ENCODE results near the gene LMLN.
A peak's percentile ranks its signal among the peaks of the same experiment; 100 is the strongest.
"Not testable (repeated sequence)": the region's sequence is repeated elsewhere in the genome, so short reads cannot be mapped to it uniquely, and the experiment has no call there.

LMLN gene, protein sequence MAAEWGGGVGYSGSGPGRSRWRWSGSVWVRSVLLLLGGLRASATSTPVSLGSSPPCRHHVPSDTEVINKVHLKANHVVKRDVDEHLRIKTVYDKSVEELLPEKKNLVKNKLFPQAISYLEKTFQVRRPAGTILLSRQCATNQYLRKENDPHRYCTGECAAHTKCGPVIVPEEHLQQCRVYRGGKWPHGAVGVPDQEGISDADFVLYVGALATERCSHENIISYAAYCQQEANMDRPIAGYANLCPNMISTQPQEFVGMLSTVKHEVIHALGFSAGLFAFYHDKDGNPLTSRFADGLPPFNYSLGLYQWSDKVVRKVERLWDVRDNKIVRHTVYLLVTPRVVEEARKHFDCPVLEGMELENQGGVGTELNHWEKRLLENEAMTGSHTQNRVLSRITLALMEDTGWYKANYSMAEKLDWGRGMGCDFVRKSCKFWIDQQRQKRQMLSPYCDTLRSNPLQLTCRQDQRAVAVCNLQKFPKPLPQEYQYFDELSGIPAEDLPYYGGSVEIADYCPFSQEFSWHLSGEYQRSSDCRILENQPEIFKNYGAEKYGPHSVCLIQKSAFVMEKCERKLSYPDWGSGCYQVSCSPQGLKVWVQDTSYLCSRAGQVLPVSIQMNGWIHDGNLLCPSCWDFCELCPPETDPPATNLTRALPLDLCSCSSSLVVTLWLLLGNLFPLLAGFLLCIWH

DNA sequence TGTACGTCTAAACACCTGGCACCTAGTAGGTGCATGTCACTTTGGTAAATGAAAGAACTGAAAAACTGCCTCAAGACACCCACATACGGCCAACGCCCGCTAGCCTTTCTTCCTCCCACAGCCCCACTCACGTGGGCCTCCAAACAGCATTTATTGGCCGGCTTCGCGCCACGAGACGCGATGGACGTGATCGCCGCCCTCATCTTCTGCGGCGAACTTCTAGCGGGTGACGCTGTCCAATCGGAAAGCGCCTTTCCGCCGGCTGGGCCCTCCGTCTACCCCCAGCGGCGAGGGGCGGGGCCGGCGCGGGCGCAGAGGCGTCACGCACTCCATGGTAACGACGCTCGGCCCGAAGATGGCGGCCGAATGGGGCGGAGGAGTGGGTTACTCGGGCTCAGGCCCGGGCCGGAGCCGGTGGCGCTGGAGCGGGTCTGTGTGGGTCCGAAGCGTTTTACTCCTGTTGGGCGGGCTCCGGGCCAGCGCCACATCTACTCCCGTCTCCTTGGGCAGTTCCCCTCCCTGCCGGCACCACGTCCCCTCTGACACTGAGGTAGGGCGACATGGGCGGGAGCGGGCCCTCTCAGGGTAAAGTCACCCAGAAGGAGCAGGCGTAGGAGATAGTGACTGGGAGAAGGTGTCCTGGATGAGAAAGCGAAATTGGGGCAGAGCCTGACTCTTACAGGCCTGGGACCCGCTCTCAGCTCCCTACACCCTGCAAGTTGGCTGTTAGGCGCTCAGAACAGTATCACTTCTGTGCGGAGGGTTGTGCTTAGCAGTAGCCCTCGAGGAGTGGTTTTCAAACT is at the start of gene LMLN:
TSS of gene LMLN (plus strand) at position 327 of the 803 bp plus-strand sequence. CDS start at position 356, 29 bp downstream.
- DNase-seq: peak; percentile 89 to 94

DNA sequence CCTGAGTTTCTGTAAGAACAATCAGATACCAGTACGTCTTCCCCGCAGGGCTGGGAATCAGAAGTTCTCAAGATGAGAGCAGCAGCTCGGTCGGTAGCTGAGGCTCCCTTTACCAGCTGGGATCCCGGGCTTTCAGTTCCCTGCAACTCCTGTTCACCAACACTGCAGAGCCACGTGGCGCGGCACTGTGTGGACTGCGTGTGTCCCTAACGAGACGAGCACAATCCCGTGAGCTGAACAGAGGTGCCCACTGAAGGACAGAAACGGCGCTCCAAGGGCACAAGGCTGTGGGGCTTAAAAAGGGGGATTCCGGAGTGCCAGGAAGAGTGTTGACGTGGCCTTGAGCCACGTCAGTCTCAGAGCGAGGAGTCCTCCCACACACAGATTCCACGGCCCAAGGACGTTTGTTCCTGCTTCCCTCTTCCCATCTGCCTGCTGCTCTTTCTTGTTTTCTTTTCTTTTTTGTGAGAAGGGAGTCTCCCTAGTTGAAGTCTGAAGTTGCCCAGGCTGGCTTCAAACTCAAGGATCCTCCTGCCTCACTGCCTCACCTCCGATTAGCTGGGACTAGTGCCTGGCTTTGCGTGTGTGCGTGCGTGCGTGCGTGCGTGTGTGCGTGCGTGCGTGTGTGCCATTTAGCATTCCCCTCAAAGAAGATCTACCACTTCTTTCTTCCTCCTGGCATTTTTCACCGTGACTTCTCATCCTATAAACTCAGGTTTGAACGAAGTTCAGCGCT is 47.1 kb upstream of the LMLN start:
- no peak for DNase-seq

DNA sequence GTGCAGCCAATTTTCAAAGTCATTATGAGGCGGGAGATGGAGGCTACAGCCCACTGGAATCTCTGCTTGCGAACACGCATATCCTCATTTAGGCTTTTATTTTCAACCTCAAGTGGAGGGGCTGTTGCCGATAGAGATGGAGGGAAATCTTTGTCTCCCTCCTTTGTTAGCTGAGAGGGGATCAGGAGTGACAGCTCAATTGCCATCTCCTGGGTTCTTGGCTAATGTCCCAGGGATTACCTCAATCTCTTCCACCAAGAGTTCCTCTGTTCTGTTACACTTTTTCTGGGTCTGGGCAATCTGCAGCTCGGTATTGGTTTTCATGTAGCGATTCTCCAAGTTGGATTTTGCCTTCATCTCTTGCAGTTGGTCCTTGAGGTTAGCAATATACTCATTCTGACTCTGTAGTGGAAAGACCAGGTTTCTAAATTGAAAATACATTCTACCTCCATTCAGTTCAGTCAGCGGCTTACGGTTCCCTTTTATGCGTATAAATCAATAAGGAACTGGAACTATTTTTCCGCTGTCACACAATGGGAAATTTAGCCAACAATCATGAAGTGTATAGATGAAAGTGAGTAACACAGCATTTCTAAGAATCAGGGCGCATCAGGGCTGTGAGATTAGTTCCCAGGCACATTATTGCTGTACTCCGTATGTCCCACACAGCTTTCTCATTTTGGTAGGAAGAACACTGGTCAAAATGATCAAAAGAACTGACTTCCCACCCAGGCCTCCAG is 46.2 kb upstream of the LMLN start:
- no peak for DNase-seq

DNA sequence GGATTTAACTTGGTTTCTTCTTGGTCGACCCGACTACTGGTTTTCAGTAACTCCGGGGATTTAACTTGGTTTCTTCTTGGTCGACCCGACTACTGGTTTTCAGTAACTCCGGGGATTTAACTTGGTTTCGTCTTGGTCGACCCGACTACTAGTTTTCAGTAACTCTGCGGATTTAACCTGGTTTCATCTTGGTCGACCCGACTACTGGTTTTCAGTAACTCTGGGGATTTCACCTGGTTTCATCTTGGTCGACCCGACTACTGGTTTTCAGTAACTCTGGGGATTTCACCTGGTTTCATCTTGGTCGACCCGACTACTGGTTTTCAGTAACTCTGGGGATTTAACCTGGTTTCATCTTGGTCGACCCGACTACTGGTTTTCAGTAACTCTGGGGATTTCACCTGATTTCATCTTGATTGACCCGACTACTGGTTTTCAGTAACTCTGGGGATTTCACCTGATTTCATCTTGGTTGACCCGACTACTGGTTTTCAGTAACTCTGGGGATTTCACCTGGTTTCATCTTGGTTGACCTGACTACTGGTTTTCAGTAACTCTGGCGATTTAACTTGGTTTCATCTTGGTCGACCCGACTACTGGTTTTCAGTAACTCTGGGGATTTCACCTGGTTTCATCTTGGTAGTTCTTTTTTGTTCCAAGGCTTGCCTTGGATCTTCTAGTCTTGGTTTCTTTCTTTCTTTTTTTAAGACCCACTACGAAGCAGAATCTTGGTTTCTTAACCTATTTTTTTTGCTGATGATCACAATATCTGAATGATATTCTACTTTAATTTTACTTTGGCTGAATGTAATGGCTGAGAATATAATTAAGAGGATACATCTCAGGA is 38.4 kb upstream of the LMLN start:
- DNase-seq: not testable (repeated sequence)

DNA sequence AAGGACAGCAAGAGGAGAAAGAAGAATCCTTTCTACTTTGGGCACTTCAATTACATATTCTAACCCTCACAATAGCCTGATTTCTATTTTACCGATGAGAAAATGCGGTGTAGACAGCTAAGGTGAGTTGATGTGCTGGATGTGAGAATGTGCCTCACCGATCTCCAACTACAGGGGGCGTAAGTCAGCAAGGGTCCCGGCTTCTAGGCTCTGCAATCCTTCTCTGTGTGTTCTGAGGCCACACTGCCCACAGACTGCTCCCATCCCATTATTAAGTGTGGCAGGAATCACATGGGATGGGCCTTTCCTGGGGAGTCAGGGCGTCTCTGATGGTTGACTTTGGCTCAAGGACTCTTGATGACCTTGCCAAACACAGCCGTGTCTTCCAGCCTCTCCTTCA is 33.6 kb upstream of the LMLN start:
- DNase-seq: no peak

DNA sequence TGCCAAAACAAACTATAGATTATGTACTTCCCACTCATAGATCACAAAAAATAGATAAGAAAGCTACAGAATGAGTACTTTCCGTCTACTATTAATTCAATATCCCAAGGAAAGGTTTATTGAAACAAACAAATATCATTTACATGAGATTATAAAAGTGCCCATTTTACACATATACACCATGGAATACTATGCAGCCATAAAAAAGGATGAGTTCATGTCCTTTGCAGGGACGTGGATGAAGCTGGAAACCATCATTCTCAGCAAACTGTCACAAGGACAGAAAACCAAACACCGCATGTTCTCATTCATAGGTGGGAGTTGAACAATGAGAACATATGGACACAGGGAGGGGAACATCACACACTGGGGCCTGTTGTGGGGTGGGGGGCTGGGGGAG is 32.4 kb upstream of the LMLN start:
- not testable (repeated sequence) for DNase-seq

DNA sequence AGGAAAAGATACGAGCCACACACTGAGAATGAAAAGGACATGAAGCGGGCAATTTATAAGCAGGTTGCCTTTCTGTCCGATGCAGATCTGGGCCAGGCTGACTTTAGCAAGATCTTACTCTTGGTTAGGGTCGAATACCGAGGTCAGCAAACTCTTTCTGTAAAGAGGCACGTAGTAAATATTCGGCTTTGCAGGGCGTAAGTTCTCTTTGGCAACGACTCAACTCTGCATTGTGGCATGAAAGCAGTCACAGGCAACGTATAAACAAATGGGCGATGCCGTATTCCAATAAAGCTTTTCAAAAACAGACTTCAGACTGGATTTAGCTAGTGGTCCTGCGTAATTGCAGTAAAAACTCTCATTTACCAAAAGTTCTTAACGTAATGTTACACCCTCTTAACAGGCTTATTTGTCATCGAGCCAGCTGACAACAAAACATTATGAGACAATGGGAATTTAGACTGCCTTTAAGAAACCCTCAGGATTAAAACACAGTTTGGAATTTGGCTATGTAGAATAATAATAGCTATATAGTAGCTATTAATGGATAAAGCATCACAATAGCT is 23.1 kb upstream of the LMLN start:
- no peak for DNase-seq

DNA sequence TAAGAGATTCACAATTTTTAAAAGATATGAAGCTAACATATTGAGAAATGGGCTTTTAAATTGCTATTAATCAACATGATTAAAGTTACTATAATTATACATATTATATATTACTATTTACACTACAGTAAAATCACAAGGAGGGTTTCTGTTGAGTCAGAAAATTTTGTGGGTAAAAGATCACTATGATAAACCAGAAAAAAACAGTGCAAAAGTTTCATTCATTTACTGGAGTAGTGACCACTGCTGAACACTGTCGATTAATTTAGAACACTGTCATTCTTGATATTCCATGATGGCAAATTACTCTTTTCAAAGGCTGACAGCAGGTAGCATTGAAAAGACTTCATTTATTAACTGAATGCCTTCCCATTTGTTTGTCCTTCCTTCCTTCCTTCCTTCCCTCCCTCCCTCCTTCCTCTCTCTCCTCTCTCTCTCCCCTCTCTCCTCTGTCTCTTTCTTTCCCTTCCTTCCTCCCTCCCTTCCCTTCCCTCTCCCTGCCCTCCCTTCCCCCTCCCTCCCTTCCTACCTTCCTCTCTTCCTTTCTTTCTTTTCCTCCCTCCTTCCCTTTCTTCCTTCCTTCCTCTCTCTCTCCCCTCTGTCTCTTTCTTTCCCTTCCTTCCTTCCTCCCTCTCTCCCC is 19.2 kb upstream of the LMLN start:
- no peak for DNase-seq

DNA sequence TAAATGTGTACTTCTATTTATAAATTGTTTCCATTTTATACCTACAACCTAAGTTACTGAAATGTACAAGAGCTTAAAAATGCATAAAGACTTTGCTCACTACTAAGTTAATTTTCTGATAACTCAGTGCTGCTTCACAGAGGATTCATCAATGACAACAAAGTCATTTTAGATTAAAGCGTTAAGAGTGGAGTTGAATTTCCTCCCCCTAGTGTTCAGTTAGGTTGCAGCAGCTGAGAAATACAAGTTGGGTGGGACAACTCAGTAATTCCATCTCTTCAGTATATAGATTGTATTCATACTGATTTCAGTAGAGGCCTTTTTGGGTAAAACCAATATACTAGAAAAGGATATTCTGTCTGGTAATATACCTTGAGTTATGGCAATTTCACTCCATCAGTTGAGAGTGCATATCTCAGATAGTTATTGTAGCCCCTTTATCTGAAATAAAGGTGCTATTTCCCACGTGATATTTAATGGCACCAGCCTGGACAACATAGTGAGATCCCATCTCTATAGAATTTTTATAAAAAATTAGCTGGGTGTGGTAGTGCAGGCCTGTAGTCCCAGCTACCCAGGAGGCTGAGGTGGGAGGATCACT is 17.0 kb upstream of the LMLN start:
- no peak for DNase-seq

DNA sequence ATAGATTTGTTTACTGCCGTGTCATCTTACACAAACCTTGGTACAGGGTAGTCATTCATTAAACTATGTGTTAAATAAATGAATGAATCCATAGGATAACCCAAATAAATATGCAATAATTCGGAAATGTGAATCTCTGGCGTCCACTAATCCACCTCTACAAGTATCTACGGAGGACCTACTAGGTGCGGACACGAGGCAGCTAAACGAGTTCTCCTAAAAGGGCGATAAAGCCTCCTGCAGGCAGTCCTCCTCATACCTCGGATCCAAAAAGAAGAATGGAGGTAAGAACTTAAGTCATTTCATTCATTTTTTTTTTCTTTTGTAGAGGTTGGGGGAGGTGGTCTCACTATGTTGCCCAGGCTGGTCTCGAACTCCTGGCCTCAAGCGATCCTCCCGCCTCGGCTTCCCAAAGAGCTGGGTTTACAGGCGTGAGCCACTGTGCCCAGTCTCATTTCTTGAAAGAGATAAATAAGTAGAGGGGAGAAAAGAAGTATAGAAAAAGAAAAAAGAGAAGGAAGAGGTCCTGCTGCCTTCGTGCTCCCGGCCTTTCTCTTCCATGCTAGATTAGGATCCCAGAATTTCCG is 10.7 kb upstream of the LMLN start:
- DNase-seq: no peak

DNA sequence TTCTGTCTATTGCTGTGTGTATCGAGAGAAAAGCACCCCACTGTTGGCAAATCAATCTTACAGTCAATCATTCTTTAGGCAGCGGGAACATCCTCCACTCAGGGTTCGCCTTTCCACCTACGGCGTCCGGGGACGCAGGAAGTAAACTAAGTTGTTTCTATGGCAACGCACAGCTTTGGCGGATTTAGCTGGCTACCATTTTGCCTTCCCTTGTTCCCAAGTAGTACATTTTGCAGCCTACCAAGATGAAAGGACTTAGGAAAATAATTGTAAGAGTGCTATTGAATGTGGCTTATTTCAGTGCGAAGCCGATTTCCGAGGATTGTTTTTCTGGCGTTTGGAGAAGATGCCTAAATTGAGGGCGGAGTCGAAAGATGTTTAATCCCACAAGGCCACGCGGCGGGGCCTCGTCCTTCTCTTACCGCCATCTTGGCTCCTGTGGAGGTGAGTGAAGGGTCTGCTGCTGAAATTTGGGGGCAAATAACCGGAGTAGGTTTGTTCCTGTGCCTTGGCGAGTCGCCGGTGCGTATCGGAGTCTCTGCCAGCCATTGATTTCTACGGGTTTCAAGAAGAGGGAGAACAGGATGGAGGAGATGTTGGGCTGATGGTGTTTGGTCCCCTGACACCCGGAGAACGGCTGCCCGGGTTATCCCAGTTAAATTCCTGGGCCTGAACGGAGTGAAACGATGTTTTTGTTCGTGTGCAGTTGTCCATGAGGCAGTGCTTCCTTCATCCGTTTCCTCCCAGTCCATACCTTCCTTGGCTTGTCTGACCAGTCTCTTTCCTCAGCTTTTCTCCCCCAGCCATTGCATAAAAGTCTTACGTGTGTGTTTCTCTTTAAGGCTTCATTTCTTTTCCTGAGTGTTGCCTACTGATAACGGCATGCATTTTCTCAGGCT is 10.0 kb upstream of the LMLN start, which contains the start of gene RPL35A:
TSS of gene RPL35A (plus strand) at position 413 of the 899 bp plus-strand sequence. CDS start 778 bp downstream, outside the sequence.
- peak; percentile 80 to 82 for DNase-seq

DNA sequence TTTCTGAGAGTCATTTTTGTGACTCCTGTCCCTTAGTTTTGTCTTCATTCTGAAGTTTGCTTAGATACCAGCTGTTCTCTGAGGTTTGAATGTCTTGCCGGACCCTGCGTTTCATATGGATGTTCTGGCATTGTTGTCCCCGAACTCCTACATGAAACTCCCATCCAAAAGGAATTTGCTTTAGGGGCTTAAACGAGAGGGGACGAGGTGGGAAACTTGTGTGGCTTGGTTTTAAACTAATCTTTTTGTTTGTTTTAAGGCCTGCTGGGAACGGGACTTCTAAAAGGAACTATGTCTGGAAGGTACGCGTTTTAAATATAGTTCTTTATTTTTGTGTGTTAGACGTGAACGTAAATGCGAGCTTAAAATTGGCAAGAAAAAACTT is 9.3 kb upstream of the LMLN start:
- DNase-seq: no peak

DNA sequence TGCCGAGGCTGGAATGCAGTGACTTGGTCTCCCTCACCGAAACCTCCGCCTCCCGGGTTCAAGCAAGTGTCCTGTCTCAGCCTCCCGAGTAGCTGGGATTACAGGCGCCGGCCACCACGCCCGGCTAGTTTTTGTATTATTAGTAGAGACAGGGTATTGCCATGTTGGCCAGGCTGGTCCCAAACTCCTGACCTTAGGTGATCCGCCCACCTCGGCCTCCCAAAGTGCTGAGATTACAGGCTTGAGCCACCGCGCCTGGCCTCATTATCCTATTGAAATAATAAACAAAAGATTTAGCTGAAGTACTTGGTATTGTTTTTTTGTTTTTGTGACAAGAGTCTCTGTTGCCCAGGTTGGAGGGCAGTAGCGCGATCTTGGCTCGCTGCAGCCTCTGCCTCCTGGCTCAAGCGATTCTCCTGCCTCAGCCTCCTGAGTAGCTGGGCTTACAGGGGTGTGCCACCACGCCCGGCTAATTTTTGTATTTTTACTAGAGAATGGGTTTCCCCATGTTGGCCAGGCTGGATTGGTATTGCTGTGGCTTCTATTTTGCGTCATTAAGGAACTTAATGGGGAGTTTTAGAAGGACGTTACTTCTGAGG is 8.5 kb upstream of the LMLN start:
- DNase-seq: no peak

DNA sequence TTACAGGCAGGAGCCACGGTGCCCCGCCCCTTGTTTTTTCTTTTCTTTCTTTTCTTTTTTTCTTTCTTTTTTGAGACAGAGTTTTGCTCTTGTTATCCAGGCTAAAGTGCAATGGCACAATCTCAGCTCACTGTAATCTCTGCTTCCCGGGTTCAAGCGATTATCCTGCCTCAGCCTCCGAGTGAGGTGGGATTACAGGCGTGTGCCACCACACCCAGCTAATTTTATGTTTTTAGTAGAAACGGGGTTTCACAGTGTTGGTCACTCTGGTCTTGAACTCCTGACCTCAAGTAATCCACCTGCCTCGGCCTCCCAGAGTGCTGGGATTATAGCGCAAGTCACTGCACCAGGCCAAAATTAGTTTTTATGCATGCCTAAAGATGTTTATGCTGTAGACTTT is 7.6 kb upstream of the LMLN start:
- DNase-seq: no peak

DNA sequence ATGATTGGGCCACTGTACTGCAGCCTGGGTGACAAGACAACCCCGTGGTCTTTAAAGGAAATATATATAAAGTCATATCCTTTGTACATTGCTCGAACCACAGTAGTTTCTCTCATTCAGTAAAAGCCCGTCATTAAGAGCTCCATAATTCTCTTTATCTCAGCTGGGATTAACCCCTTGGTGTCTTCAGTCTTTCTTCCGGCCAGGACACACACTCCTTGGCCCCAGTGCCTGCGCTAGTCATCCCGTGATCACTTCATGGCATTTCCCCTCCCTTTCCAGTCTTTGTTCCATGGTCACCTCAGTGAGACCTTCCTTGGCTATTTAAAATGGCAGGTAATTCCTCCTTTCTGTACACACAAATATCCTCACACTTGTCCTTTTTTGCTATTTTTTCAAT is 6.7 kb upstream of the LMLN start:
- DNase-seq: no peak

DNA sequence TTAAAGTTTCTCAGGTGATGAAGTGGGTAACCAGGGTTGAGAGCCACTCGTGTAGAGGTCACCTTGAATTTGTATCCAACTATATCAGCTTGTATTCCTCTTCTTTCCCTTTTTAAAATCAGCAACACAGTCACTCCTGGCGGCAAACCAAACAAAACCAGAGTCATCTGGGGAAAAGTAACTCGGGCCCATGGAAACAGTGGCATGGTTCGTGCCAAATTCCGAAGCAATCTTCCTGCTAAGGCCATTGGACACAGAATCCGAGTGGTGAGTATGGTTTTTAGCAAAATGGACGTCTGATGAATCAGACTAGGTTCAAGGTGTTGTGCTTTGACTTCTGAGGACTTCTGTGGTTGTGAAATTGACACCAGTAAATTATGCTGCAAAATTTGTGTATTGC is 6.1 kb upstream of the LMLN start:
- DNase-seq: no peak

DNA sequence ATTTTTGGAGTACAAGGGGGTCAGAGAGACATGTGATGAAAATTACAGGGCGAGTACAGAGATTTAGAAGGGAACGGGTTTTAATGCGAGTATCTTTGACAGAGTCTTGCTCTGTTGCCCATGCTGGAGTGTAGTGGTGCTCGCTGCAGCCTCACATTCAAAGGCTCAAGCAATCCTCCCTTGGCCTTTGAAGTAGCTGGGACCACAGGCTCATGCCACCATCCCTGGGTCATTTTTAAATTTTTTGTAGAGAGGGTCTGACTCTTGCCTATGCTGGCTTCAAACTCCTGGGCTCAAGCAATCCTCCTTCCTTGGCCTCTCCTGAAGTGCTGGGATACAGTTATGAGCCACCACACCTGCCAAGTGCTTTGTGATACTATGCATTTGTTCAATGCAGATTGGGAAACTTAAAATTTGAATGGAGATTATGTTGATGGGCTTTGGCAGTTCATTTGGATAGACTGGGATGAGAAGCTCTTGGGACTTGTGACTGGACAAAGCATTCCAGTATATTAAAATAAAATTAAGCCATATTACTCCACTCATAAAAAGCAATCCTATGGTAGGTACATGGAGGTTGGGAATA is 4.0 kb upstream of the LMLN start:
- DNase-seq: no peak
